Spinal cord (tissue), 10 donors: ENCODE results near the gene TRABD2B. TPM values are rescaled to one million over a fixed set of nuclear protein-coding genes. Genes with fewer than 3 reads are reported as not detected.

Experiments used
- DNase-seq, 6 donors: peaks; one replicate each; pipeline versions ENCODE4 v3.0.0 to v3.0.0-alpha.2; 2013 to 2015; ENCODE audit warnings: low spot score in 6 of 6, low read depth in 4 of 6
- H3K27ac ChIP-seq: one replicate; pipeline ENCODE4 v1.5.1; 2013; ENCODE audit warnings: low read depth, low read length, control low read depth
- H3K27me3 ChIP-seq: one replicate; pipeline ENCODE4 v1.6.1; 2013; ENCODE audit warnings: low read length; ENCODE audit not compliant: control insufficient read depth, insufficient read depth
- H3K36me3 ChIP-seq: one replicate; pipeline ENCODE4 v1.6.1; 2013; ENCODE audit warnings: low read length; ENCODE audit not compliant: control insufficient read depth, insufficient read depth
- H3K4me1 ChIP-seq: one replicate; pipeline ENCODE4 v1.6.1; 2013; ENCODE audit warnings: low read length; ENCODE audit not compliant: control insufficient read depth, insufficient read depth
- H3K4me3 ChIP-seq: one replicate; pipeline ENCODE4 v1.5.1; 2013; ENCODE audit warnings: low read depth, low read length, control low read depth
- H3K9me3 ChIP-seq: one replicate; pipeline ENCODE4 v1.6.1; 2013; ENCODE audit warnings: low read length; ENCODE audit not compliant: control insufficient read depth, insufficient read depth
- WGBS: methylation state at CpG from one replicate; pipeline ENCODE4 v1.1.5; 2013; ENCODE audit warnings: missing lambda C conversion rate; ENCODE audit not compliant: insufficient coverage; 5-methylcytosine and 5-hydroxymethylcytosine counted together
- polyA plus RNA-seq, 2 donors: library from polyadenylated mRNA; unstranded; fragments of 120-200 nt; gene quantifications; one replicate each; pipeline ENCODE4 v1.2.1, GENCODE V29; 2013; ENCODE audit not compliant: insufficient read length in 2 of 2
- total RNA-seq, 2 donors: library from RNA; depleted of rRNA in 1 of 2; stranded (reverse); fragments of 120-200 nt in 1 of 2; fragments of >200 nt in 1 of 2; gene quantifications; one replicate each; pipeline versions ENCODE4 v1.2.3 to v1.2.4, GENCODE V29; 2013 to 2014
- donor health status: healthy.

The TRABD2B gene
- total and polyA plus RNA-seq, 4 donors = 0.89 to 3.1 (median 1.6) TPM

DNA sequence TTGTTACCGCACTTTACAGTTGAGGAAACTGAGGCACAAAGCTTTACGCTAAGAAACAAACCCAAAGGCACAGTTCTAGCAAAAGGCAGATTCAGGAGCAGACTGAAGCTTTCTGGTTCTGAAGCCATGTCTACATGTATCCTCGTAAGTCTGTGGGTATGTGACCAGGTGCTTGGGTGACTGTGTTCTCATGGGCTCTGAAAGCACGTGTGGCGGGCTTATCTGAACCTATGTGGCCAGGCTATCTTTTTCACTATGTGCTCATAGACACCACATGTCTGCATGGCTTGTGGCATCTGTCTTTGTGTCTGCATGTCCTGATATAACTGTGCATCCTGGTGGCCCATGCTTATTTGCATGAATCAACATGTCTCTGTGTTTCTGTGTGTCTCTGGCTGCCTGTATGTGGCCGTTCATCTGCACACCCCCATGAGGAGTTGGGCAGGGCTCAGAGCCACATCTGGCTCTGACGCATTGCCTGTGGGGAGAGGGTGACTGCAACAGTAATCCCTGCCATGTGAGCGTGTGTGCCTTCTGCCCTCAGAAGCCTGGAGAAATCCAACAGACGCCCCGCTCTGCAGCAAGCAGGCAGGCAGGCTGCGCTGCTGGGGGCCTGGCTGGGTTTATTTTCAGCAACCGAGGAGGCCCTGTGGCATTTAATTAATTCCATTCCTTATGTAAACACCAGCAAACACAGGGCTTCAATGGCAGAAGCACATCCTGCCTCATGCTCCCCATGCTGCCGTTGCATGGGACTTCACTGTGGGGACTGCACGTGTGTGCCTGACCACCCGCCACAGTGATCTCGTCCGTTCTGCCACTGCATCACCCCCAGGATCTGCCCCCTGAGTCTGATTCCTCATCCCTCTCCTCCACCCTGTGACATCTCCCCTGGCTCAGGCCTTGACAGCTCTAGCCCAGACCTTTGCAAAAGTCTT is 115.4 kb downstream of the TRABD2B start:
- Histone ChIP-seq H3K9me3 (no peaks in the 10 kb centered on the region), H3K27me3 (no peaks in the 10 kb centered on the region), H3K36me3 (no peaks in the 10 kb centered on the region), H3K4me1 (peaks cover 7% of the 10 kb centered on the region), H3K4me3 (no peak overlapping the region), H3K27ac (no peak overlapping the region)
- WGBS = 64% methylated on average over 17 of the region's 17 CpGs
- peak in 2 of 6 donors; percentile 22 to 74 for DNase-seq

DNA sequence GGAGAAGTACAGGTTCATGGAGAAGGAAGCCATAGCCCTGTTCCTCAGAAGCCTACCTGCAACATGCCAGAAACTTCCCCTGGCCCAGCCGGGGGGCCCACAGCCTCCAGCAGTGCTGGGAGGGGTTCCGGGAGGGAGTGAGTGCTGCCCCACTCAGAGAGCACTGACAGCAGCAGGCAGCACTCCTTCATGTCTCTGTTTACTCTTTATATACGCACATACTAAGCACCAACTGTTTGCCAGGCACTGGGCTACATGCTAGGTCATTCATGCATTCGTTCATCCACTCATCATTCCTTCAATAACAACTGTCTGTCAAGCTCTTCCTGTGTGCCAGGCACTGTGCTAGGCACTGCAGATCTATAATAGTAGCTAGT is 120.6 kb downstream of the TRABD2B start:
- 89% methylated on average over 4 of the region's 4 CpGs for WGBS
- Histone ChIP-seq H3K4me3 (no peak overlapping the region), H3K9me3 (no peaks in the 10 kb centered on the region), H3K4me1 (peaks cover 14% of the 10 kb centered on the region), H3K27me3 (no peaks in the 10 kb centered on the region), H3K36me3 (no peaks in the 10 kb centered on the region), H3K27ac (no peak overlapping the region)
- DNase-seq = no peak

DNA sequence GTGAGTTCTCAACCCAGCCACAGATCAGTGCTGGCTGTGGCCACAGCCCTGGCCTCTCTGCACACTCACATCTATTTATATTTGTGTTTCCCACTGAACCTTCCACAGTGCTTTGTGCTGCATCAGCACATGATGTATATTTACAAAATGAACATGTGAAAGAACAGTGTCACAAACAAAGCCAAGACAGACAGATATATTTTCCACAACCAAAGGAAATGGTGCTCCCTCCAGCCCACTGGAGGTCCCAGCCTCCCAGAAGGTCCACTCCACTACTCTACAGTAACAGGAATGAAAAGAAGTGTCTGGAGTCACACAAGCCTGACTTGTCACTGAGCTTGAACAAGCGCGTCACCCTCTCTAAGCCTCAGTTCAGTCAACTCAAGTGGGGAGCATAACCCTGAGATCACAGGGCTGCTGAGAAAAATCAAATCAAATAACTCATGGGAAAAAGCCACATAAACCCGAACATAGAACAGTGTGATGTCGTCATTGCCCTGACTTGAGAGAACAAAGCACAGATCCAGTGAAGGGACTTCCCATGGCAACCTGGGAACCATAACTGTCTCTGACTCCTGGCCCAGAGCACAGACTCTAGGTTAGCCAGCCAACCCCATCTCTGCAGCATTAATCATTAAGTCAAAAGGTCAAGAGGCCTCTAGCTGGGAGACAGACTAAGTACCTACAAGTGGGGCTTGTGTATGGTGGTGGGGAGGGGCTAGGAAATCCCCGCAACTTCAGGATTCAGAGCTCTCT is 121.2 kb downstream of the TRABD2B start:
- Histone ChIP-seq H3K4me1 (peaks cover 14% of the 10 kb centered on the region), H3K4me3 (no peak overlapping the region), H3K9me3 (no peaks in the 10 kb centered on the region), H3K27ac (no peak overlapping the region), H3K27me3 (no peaks in the 10 kb centered on the region), H3K36me3 (no peaks in the 10 kb centered on the region)
- 55% methylated on average over 3 of the region's 5 CpGs for WGBS
- peak in 2 of 6 donors; percentile 16 to 34 for DNase-seq

DNA sequence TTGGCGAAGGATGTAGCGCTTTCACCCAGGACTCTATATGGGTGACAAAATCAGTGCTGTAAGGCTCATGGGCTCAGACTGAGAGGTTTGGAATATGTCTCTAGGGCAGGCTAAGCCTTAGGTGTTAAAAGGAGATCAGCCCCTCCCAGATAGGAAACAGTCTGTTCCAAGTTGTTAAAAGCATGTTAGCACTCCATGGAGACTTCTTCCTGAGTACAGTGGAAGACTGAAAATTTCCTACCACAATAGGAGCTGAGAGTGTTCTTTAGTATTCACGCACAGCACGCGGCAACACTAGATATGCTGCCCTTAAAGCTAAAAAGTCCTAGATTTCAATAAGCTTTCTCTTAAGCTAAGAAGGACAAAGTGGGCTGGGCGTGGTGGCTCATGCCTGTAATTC is 122.1 kb downstream of the TRABD2B start:
- no peak overlapping the region for H3K4me3 ChIP-seq
- no peaks in the 10 kb centered on the region for H3K9me3 ChIP-seq
- no peak overlapping the region for H3K27ac ChIP-seq
- DNase-seq = peak in 2 of 6 donors; percentile 22 to 83
- no peaks in the 10 kb centered on the region for H3K27me3 ChIP-seq
- no peaks in the 10 kb centered on the region for H3K36me3 ChIP-seq
- 68% methylated on average over 5 of the region's 6 CpGs for WGBS
- H3K4me1 ChIP-seq = peaks cover 14% of the 10 kb centered on the region

DNA sequence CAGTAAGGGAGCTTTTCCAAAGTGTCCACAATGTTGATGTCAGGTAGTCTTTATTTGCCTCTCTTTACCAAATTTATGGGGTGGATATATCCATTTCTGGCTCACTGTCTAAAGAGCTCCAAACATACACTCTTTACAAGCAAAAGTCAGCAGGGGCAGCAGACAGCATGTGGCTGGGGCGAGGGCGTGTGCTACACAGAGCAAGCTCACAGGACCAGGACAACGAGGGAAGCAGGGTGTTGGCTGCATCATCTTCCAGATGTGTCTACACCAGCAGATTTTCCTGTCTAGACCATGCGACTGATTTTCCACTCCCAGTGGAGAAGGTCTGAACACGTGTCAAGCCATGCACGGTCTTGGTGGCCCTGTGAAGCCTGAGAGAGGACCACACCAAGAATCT is 123.8 kb downstream of the TRABD2B start:
- no peaks in the 10 kb centered on the region for H3K27me3 ChIP-seq
- 85% methylated on average over 4 of the region's 6 CpGs for WGBS
- no peak for DNase-seq
- H3K27ac ChIP-seq = no peak overlapping the region
- H3K36me3 ChIP-seq = no peaks in the 10 kb centered on the region
- H3K4me3 ChIP-seq = no peak overlapping the region
- no peaks in the 10 kb centered on the region for H3K9me3 ChIP-seq
- H3K4me1 ChIP-seq = peaks cover 14% of the 10 kb centered on the region

DNA sequence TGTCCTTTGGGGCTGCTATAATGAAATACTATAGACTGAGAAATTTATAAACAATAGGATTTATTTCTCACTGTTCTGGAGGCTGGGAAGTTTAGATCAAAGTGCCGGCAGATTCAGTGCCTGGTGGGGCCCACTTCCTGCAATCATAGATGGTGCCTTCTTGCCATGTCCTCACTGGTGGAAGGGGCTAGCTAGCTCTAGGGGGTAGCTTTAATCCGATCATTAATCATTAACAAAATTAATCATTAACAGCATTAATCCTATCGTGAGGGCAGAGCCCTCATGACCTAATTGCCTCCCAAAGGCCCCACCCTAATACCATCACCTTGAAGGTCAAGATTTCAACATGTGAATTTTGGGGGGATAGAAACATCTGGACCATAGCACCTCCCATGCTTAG is 124.3 kb downstream of the TRABD2B start:
- H3K9me3 ChIP-seq = no peaks in the 10 kb centered on the region
- WGBS = no CpG with 5 or more reads among the region's 3 CpGs
- H3K4me1 ChIP-seq = peaks cover 14% of the 10 kb centered on the region
- no peak overlapping the region for H3K27ac ChIP-seq
- no peaks in the 10 kb centered on the region for H3K27me3 ChIP-seq
- H3K4me3 ChIP-seq = no peak overlapping the region
- no peaks in the 10 kb centered on the region for H3K36me3 ChIP-seq
- no peak for DNase-seq

DNA sequence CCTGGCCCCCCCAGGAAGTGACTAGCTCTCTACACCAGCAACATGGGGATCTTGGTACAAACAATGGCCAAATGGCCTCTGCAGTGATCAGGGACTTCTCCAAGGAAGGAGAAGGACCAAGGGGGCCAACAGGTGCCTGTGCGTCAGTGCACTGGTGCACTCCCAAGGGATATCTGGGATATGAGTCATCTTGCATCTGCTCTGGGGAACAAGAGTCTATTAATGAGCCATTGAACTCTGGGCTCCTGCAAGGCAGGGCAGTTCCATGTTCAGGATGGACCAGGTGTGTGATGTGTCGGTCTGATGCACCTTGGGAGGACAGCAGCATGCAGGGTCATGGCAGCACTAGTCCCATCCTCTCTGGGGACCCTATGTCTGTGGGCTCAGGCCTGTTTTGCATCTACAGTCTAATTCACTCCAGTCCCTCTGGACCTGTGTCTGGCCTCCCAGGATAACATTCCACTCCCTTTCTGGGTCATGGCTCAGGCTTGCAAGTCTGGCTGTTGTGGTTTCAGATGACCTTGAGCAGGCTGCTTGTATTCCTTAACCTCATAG is 125.3 kb downstream of the TRABD2B start:
- 96% methylated on average over 2 of the region's 2 CpGs for WGBS
- no peaks in the 10 kb centered on the region for H3K27me3 ChIP-seq

DNA sequence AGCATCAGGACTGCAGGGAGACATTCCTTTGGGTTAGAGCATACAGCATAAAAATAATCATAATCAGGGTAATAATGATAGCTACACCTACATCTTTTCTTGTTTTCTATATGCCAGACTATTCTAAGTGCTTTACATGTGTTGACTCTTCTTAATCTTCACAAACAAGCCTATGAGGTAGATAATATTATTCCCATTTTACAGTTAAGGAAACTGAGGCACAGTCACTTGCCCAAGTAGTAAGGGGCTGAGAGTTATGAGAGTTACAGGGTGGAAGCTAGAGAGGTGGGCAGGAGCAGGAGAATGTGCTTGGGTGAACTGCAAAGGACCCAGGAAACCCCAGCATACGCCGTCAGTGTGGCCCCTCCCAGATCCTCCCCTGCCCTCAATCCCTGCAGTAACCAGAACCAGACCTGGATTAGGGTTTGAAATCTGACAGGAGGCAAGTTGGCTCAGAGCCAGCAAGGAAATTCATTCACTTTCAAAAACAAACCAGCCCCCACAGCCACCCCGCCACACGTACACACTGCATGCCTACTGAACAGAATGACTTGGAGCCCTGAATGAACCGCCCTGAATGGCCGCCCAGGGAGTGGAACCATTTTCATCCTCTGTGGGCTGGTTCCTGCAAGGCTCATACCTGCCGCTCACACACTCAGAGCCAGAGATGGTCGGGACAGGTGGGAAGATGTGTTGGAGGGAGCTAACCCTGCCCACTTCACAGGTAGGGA is 126.1 kb downstream of the TRABD2B start:
- 74% methylated on average over 5 of the region's 8 CpGs for WGBS
- DNase-seq = no peak
- no peaks in the 10 kb centered on the region for H3K9me3 ChIP-seq

More for the DNA sequence above, 125.3 kb downstream of the TRABD2B start:
- Histone ChIP-seq H3K27ac (no peak overlapping the region), H3K36me3 (no peaks in the 10 kb centered on the region), H3K4me1 (peaks cover 14% of the 10 kb centered on the region), H3K4me3 (no peak overlapping the region), H3K9me3 (no peaks in the 10 kb centered on the region)
- DNase-seq = no peak

DNA sequence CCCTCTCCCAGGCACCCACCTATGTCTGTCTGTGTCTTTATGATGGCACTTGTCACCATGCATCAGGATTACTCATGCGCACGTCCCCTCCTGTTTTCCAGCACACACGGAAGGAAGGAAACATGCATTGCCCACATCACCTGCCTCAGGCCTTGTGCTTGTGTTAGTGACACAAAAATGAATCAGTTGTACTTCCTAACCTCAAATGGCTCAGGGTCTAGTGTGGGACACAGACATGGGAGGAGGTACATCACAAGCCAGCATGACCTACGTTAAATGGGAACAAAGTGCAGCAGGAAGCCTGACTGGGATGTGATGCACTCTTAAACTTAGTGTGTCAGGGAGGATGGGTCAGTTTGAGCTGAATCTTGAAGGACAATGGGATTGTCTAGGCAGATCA is 126.7 kb downstream of the TRABD2B start:
- H3K27ac ChIP-seq = no peak overlapping the region
- 85% methylated on average over 4 of the region's 4 CpGs for WGBS
- no peaks in the 10 kb centered on the region for H3K9me3 ChIP-seq
- H3K4me3 ChIP-seq = no peak overlapping the region
- peaks cover 8% of the 10 kb centered on the region for H3K4me1 ChIP-seq
- no peaks in the 10 kb centered on the region for H3K27me3 ChIP-seq
- DNase-seq = no peak
- no peaks in the 10 kb centered on the region for H3K36me3 ChIP-seq

More for the DNA sequence above, 126.1 kb downstream of the TRABD2B start:
- H3K4me3 ChIP-seq = no peak overlapping the region
- H3K4me1 ChIP-seq = peaks cover 13% of the 10 kb centered on the region
- H3K27ac ChIP-seq = no peak overlapping the region
- H3K36me3 ChIP-seq = no peaks in the 10 kb centered on the region
- H3K27me3 ChIP-seq = no peaks in the 10 kb centered on the region
